ENCODE measurements around the gene HTD2.

DNA sequence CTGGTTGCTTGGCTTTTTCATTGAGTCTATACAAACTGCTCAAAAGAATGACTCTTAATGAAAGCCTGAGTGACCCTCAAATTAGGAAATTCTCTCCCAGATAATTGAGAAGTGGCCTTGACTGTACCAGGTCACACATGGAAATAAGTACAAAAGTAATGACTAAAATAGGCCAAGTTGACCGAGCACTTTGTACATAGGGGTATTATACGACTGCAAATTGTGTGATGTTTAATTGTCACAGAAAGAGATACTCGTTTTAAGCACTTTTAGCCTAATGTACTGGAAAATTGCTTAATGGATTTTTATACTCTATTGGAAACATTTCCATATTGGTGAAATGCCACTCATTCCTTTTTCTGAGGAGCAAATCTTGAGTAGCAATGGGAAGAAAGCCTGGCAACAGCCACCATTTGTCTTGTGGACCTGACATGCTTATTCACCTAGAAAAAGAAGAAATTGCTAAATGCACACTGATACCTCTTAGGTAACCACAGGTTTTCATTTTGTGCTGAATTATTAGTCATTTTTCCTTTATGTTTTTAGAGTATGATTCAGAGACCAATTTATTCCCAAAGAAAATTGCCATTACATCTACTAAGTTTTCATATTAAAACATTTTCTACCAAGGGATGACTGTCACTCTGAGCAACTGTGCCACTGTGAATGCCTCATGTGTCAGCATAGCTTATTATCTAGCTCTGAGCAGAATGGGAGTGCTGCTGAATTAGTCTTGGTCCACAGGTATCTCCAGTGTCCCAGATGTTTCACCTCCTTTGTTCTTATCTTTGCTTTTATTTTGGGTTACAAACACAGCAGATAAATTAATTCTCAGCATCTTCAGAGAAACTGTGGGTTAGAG, 17.4 kb downstream of the HTD2 start:
- TF ChIP-seq EP300 (IDR thresholded peaks at IDR 0.05) = no peak
- TF ChIP-seq POLR2A (IDR thresholded peaks at IDR 0.05) = no peak
- TF ChIP-seq, protein P1, sequence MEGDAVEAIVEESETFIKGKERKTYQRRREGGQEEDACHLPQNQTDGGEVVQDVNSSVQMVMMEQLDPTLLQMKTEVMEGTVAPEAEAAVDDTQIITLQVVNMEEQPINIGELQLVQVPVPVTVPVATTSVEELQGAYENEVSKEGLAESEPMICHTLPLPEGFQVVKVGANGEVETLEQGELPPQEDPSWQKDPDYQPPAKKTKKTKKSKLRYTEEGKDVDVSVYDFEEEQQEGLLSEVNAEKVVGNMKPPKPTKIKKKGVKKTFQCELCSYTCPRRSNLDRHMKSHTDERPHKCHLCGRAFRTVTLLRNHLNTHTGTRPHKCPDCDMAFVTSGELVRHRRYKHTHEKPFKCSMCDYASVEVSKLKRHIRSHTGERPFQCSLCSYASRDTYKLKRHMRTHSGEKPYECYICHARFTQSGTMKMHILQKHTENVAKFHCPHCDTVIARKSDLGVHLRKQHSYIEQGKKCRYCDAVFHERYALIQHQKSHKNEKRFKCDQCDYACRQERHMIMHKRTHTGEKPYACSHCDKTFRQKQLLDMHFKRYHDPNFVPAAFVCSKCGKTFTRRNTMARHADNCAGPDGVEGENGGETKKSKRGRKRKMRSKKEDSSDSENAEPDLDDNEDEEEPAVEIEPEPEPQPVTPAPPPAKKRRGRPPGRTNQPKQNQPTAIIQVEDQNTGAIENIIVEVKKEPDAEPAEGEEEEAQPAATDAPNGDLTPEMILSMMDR (IDR thresholded peaks at IDR 0.05) = no peak
